Keratinocyte (primary cell): ENCODE results near the gene SHROOM1. TPM values are rescaled to one million over a fixed set of nuclear protein-coding genes. Genes with fewer than 3 reads are reported as not detected.

Experiments used
- DNase-seq: peaks from one replicate; pipeline ENCODE4 v3.0.0-alpha.2; 2011; ENCODE audit warnings: low read depth, missing footprints, low spot score
- FAIRE-seq: peaks from 2 replicates; lab custom pipeline; 2011; peaks lifted over from hg19 to GRCh38; lab: Jason Lieb, UNC
- H2AFZ ChIP-seq: 2 replicates; pipeline ENCODE4 v1.6.0; 2012; ENCODE audit warnings: low read length, control low read depth, inconsistent platforms; ENCODE audit not compliant: control insufficient read depth
- H3K27ac ChIP-seq: 2 replicates; pipeline ENCODE4 v1.5.1; 2011; ENCODE audit warnings: low read length; ENCODE audit not compliant: control insufficient read depth, insufficient read depth
- H3K27me3 ChIP-seq: 3 replicates; pipeline ENCODE4 v1.6.0; 2011; ENCODE audit warnings: low read length; ENCODE audit not compliant: control insufficient read depth, insufficient read depth; ENCODE audit errors: extremely low read depth
- H3K36me3 ChIP-seq, 2 experiments: 2 replicates in 1 of 2; 3 replicates in 1 of 2; pipeline ENCODE4 v1.5.1; 2011; ENCODE audit warnings: low read length in 2 of 2, mild to moderate bottlenecking in 1 of 2; ENCODE audit not compliant: control insufficient read depth in 2 of 2, insufficient read depth in 2 of 2; ENCODE audit errors: extremely low read depth in 1 of 2
- H3K4me1 ChIP-seq: 3 replicates; pipeline ENCODE4 v1.5.1; 2011; ENCODE audit warnings: low read length; ENCODE audit not compliant: control insufficient read depth, insufficient read depth; ENCODE audit errors: extremely low read depth
- H3K4me2 ChIP-seq: 3 replicates; pipeline ENCODE4 v1.6.0; 2011; ENCODE audit warnings: low read depth, low read length; ENCODE audit not compliant: control insufficient read depth, insufficient read depth; ENCODE audit errors: extremely low read depth
- H3K4me3 ChIP-seq, 3 experiments: fragments of 200-600 bp in 1 of 3; sonication (generic) in 1 of 3; 2 replicates in 2 of 3; 3 replicates in 1 of 3; pipeline ENCODE4 v1.5.1; 2011 to 2016; ENCODE audit warnings: low read length in 3 of 3, mild to moderate bottlenecking in 3 of 3, control low read depth in 2 of 3, inconsistent platforms in 1 of 3, low read depth in 1 of 3, mixed read lengths in 1 of 3, mixed run types in 1 of 3, moderate library complexity in 1 of 3; ENCODE audit not compliant: control insufficient read depth in 2 of 3, insufficient read depth in 2 of 3; ENCODE audit errors: extremely low read depth in 1 of 3
- H3K79me2 ChIP-seq: 2 replicates; pipeline ENCODE4 v1.6.0; 2012; ENCODE audit warnings: low read length; ENCODE audit not compliant: control insufficient read depth, insufficient read depth
- H3K9ac ChIP-seq: 3 replicates; pipeline ENCODE4 v1.6.0; 2011; ENCODE audit warnings: low read length; ENCODE audit not compliant: control insufficient read depth, insufficient read depth; ENCODE audit errors: extremely low read depth
- H3K9me1 ChIP-seq: 3 replicates; pipeline ENCODE4 v1.6.0; 2011; ENCODE audit warnings: low read length; ENCODE audit not compliant: control insufficient read depth, insufficient read depth; ENCODE audit errors: extremely low read depth
- H3K9me3 ChIP-seq: 2 replicates; pipeline ENCODE4 v1.5.1; 2012; ENCODE audit warnings: low read depth, low read length; ENCODE audit not compliant: control insufficient read depth
- H4K20me1 ChIP-seq: 3 replicates; pipeline ENCODE4 v1.6.0; 2011; ENCODE audit warnings: low read length; ENCODE audit not compliant: control insufficient read depth, insufficient read depth; ENCODE audit errors: extremely low read depth
- CTCF ChIP-seq, 3 experiments: IDR thresholded peaks in 1 of 3; conservative IDR thresholded peaks in 1 of 3; optimal IDR thresholded peaks in 1 of 3; 2 replicates in 2 of 3; 3 replicates in 1 of 3; pipeline versions ENCODE3 to v1.5.1; 2011; ENCODE audit warnings: low read length in 3 of 3, mild to moderate bottlenecking in 3 of 3, moderate library complexity in 2 of 3, control low read depth in 1 of 3, inconsistent platforms in 1 of 3; ENCODE audit not compliant: insufficient read depth in 2 of 3; ENCODE audit errors: extremely low read depth in 1 of 3
- EZH2 ChIP-seq: IDR thresholded peaks from one replicate; pipeline ENCODE4 v1.6.1; 2012; ENCODE audit warnings: inconsistent platforms, mild to moderate bottlenecking, low read length, moderate library complexity
- dilution Hi-C: fragments of 300-500 bp; cut with MboI; formaldehyde crosslinking; loops from one replicate; pipeline ENCODE4 v1.7.0; 2020; ENCODE audit warnings: low sequenced_read_pairs; ENCODE audit not compliant: extremely low pct_ligation_motif_present
- polyA plus RNA-seq, 5 experiments: library from polyadenylated mRNA; depleted of rRNA in 3 of 5; stranded (reverse) in 3 of 5; stranded (forward) in 1 of 5; unstranded in 1 of 5; fragments of >200 nt; gene quantifications; 1 replicate in 1 of 5; 2 replicates in 3 of 5; 3 replicates in 1 of 5; pipeline versions ENCODE4 v1.2.1 to v1.2.3, GENCODE V29; 2011 to 2012; ENCODE audit warnings: missing spikeins in 2 of 5, low read depth in 1 of 5, low replicate concordance in 1 of 5

The SHROOM1 gene
- polyA plus RNA-seq, 1 donor (not counting 4 experiments of a cell fraction or from before 2014, with no cell fraction given), result 0.25 TPM

- peak overlapping the region; percentile 69 to 99 (median 98) for H3K4me3 ChIP-seq
- no peak for TF ChIP-seq CTCF (optimal IDR thresholded peaks at IDR 0.05 in 1 of 3, IDR thresholded peaks at IDR 0.05 in 1 of 3, conservative IDR thresholded peaks at IDR 0.05 in 1 of 3; ENCODE audit: extremely low read depth in 1 of 3, insufficient read depth in 2 of 3, low read length in 3 of 3)
- no peak for TF ChIP-seq EZH2
- peaks cover 17% of the 10 kb centered on the region for H3K79me2 ChIP-seq
- peaks cover 2% of the 10 kb centered on the region for H4K20me1 ChIP-seq
- peak overlapping the region; percentile 89 for H2AFZ ChIP-seq
- H3K4me2 ChIP-seq, result peak overlapping the region; percentile 97
- no peaks in the 10 kb centered on the region for H3K9me3 ChIP-seq
- dilution Hi-C loops, result no loop called here
- H3K27ac ChIP-seq, result peak overlapping the region; percentile 91
- H3K36me3 ChIP-seq, result peaks cover 3 to 18% of the 10 kb centered on the region in 2 experiments
- H3K4me1 ChIP-seq, result peaks cover 14% of the 10 kb centered on the region
- H3K27me3 ChIP-seq, result no peaks in the 10 kb centered on the region
- no peaks in the 10 kb centered on the region for H3K9me1 ChIP-seq
- DNase-seq (no peak), FAIRE-seq (no peak)
- peak overlapping the region; percentile 96 for H3K9ac ChIP-seq
These were observed 36.6 kb upstream of the SHROOM1 start for GRCh38 chr5:132867046-132867451.

GRCh38 chr5:132866342-132867045, 36.0 kb upstream of the SHROOM1 start, which contains the start of the genes GDF9 and UQCRQ:
GDF9 (minus strand) TSS chr5:132866469; CDS start chr5:132864533, 1,936 bp downstream.
UQCRQ (plus strand) TSS chr5:132866642; CDS start chr5:132866882, 240 bp downstream.
- Histone ChIP-seq H3K4me1 (peaks cover 14% of the 10 kb centered on the region), H3K9me1 (no peaks in the 10 kb centered on the region), H3K9ac (peak within 1 kb of the TSS; percentile 96), H3K79me2 (peaks cover 17% of the 10 kb centered on the region), H3K9me3 (no peaks in the 10 kb centered on the region), H2AFZ (peak within 1 kb of the TSS; percentile 91), H4K20me1 (peaks cover 2% of the 10 kb centered on the region), H3K4me3 (peak within 1 kb of the TSS; percentile 69 to 99 (median 98)), H3K27ac (peak within 1 kb of the TSS; percentile 91), H3K27me3 (no peaks in the 10 kb centered on the region), H3K4me2 (peak within 1 kb of the TSS; percentile 97), H3K36me3 (peaks cover 0 to 14% of the 10 kb centered on the region in 2 experiments)
- peak; percentile 95 for DNase-seq
- dilution Hi-C loops, result no loop called here
- FAIRE-seq, result peak; percentile 90
- TF ChIP-seq CTCF (optimal IDR thresholded peaks at IDR 0.05 in 1 of 3, IDR thresholded peaks at IDR 0.05 in 1 of 3, conservative IDR thresholded peaks at IDR 0.05 in 1 of 3; ENCODE audit: extremely low read depth in 1 of 3, insufficient read depth in 2 of 3, low read length in 3 of 3) (peak in 2 of 3 experiments; percentile 10 to 63), EZH2 (no peak)
